ENCODE data around the gene TADA3. TPM values are rescaled to one million over a fixed set of nuclear protein-coding genes. Genes with fewer than 3 reads are reported as not detected.

The TADA3 gene
- total RNA-seq, 1 experiment from 2014 or later = 85.4 TPM

GRCh38 chr3:9745521-9745920 lies 46.8 kb downstream of the TADA3 start:
- Histone ChIP-seq H3K79me2 (ENCODE audit: low read length) (peaks cover 3% of the 10 kb centered on the region), H3K4me1 (ENCODE audit: insufficient read depth, low read length) (peaks cover 14% of the 10 kb centered on the region), H4K20me1 (ENCODE audit: low read length) (no peaks in the 10 kb centered on the region), H3K9me3 (ENCODE audit: low read length) (no peaks in the 10 kb centered on the region), H3F3A (ENCODE audit: low read length, unreplicated experiment) (peaks cover 4% of the 10 kb centered on the region), H3K4me2 (ENCODE audit: low read length) (no peak overlapping the region), H3K27ac (ENCODE audit: low read length) (no peak overlapping the region), H3K36me3 (ENCODE audit: low read depth, low read length) (peaks cover 58% of the 10 kb centered on the region), H3K27me3 (ENCODE audit: low read length) (no peaks in the 10 kb centered on the region), H3K9me2 (replicated peaks; ENCODE audit: low read length) (no peaks in the 10 kb centered on the region), H2AFZ (ENCODE audit: low read length) (no peak overlapping the region), H3K9ac (ENCODE audit: low read length) (no peak overlapping the region), H3K4me3 (ENCODE audit: low read length) (no peak overlapping the region)
- BruUV-seq (replicated peaks) = no TSS peak
- ATAC-seq = no peak
- no peak for TF ChIP-seq EZH2phosphoT487 (IDR thresholded peaks at IDR 0.05; ENCODE audit: borderline replicate concordance, low read length)
- no peak for TF ChIP-seq EZH2 (IDR thresholded peaks at IDR 0.05; ENCODE audit: low read length, unreplicated experiment)
- TF ChIP-seq CTCF (conservative IDR thresholded peaks at IDR 0.05; ENCODE audit: low read depth, low read length) = no peak
- ChIA-PET POLR2A (ENCODE audit: unreplicated experiment) (no interaction called here), CTCF (no interaction called here)
- DNase-seq = no peak
- intact Hi-C loops (cut with micrococcal nuclease) = no loop called here

- peaks cover 70% of the 10 kb centered on the region for H3K36me3 ChIP-seq (ENCODE audit: low read depth, low read length)
- no peaks in the 10 kb centered on the region for H3K9me3 ChIP-seq (ENCODE audit: low read length)
- TF ChIP-seq CTCF (conservative IDR thresholded peaks at IDR 0.05; ENCODE audit: low read depth, low read length) (no peak), EZH2phosphoT487 (IDR thresholded peaks at IDR 0.05; ENCODE audit: borderline replicate concordance, low read length) (no peak), EZH2 (IDR thresholded peaks at IDR 0.05; ENCODE audit: low read length, unreplicated experiment) (no peak)
- no TSS peak for BruUV-seq (replicated peaks)
- peaks cover 2% of the 10 kb centered on the region for H3F3A ChIP-seq (ENCODE audit: low read length, unreplicated experiment)
- H4K20me1 ChIP-seq (ENCODE audit: low read length) = no peaks in the 10 kb centered on the region
- no peak overlapping the region for H3K4me3 ChIP-seq (ENCODE audit: low read length)
- CTCF ChIA-PET = no interaction called here
- no peak for ATAC-seq
- H3K9ac ChIP-seq (ENCODE audit: low read length) = no peak overlapping the region
- H3K4me2 ChIP-seq (ENCODE audit: low read length) = no peak overlapping the region
- H3K79me2 ChIP-seq (ENCODE audit: low read length) = no peaks in the 10 kb centered on the region
- no peak for DNase-seq
- H3K9me2 ChIP-seq (replicated peaks; ENCODE audit: low read length) = no peaks in the 10 kb centered on the region
- peaks cover 11% of the 10 kb centered on the region for H3K4me1 ChIP-seq (ENCODE audit: insufficient read depth, low read length)
- H2AFZ ChIP-seq (ENCODE audit: low read length) = no peak overlapping the region
- POLR2A ChIA-PET (ENCODE audit: unreplicated experiment) = no interaction called here
- no peaks in the 10 kb centered on the region for H3K27me3 ChIP-seq (ENCODE audit: low read length)
- intact Hi-C loops (cut with micrococcal nuclease) = no loop called here
- H3K27ac ChIP-seq (ENCODE audit: low read length) = no peak overlapping the region
Observed at GRCh38 chr3:9744162-9744561, 48.1 kb downstream of the TADA3 start.

- TF ChIP-seq EZH2phosphoT487 (IDR thresholded peaks at IDR 0.05; ENCODE audit: borderline replicate concordance, low read length) (no peak), EZH2 (IDR thresholded peaks at IDR 0.05; ENCODE audit: low read length, unreplicated experiment) (no peak), CTCF (conservative IDR thresholded peaks at IDR 0.05; ENCODE audit: low read depth, low read length) (no peak)
- intact Hi-C loops (cut with micrococcal nuclease) = no loop called here
- POLR2A ChIA-PET (ENCODE audit: unreplicated experiment) = no interaction called here
Observed at GRCh38 chr3:9743548-9743947, 48.7 kb downstream of the TADA3 start.

More at GRCh38 chr3:9743548-9743947, 48.7 kb downstream of the TADA3 start:
- Histone ChIP-seq H3K4me3 (ENCODE audit: low read length) (no peak overlapping the region), H3K27ac (ENCODE audit: low read length) (no peak overlapping the region), H3K9me3 (ENCODE audit: low read length) (no peaks in the 10 kb centered on the region), H4K20me1 (ENCODE audit: low read length) (no peaks in the 10 kb centered on the region), H3K27me3 (ENCODE audit: low read length) (no peaks in the 10 kb centered on the region), H3K9me2 (replicated peaks; ENCODE audit: low read length) (no peaks in the 10 kb centered on the region), H3K9ac (ENCODE audit: low read length) (no peak overlapping the region), H2AFZ (ENCODE audit: low read length) (no peak overlapping the region), H3K4me1 (ENCODE audit: insufficient read depth, low read length) (0 out of 2 replicates have a peak, but pooled peaks cover 8% of the 10 kb centered on the region), H3K79me2 (ENCODE audit: low read length) (no peaks in the 10 kb centered on the region), H3K36me3 (ENCODE audit: low read depth, low read length) (peaks cover 74% of the 10 kb centered on the region), H3K4me2 (ENCODE audit: low read length) (no peak overlapping the region), H3F3A (ENCODE audit: low read length, unreplicated experiment) (no peaks in the 10 kb centered on the region)
- ATAC-seq = no peak
- CTCF ChIA-PET = no interaction called here
- no peak for DNase-seq
- BruUV-seq (replicated peaks) = no TSS peak

All from PC-3 (cell line).